Ishikawa (cell line): Measurements from ENCODE around the gene CBY1.

ENCODE experiments used
- CEBPB ChIP-seq: IDR thresholded peaks from 2 replicates; pipeline ENCODE4 v1.6.1; 2012
- CREB1 ChIP-seq: IDR thresholded peaks from 2 replicates; pipeline ENCODE4 v1.6.1; 2012; ENCODE audit warnings: low read depth
- EGR1 ChIP-seq: IDR thresholded peaks from 2 replicates; pipeline ENCODE4 v1.6.1; 2012
- EP300 ChIP-seq: IDR thresholded peaks from 2 replicates; pipeline ENCODE4 v1.6.1; 2012; ENCODE audit warnings: borderline replicate concordance
- FOXM1 ChIP-seq: IDR thresholded peaks from 2 replicates; pipeline ENCODE4 v1.6.1; 2012; ENCODE audit warnings: low read depth, borderline replicate concordance
- MAX ChIP-seq: IDR thresholded peaks from 2 replicates; pipeline ENCODE4 v1.6.1; 2012
- NFIC ChIP-seq: IDR thresholded peaks from 2 replicates; pipeline ENCODE4 v1.6.1; 2012
- RAD21 ChIP-seq: IDR thresholded peaks from 2 replicates; pipeline ENCODE4 v1.6.1; 2012; ENCODE audit warnings: low read depth
- REST ChIP-seq: IDR thresholded peaks from 2 replicates; pipeline ENCODE4 v1.6.1; 2012; ENCODE audit warnings: low read depth, mild to moderate bottlenecking
- TAF1 ChIP-seq: IDR thresholded peaks from 2 replicates; pipeline ENCODE4 v1.6.1; 2012; ENCODE audit warnings: low read depth, mild to moderate bottlenecking
- TCF12 ChIP-seq: IDR thresholded peaks from 2 replicates; pipeline ENCODE4 v1.6.1; 2012; ENCODE audit warnings: low read depth
- TEAD4 ChIP-seq: IDR thresholded peaks from 2 replicates; pipeline ENCODE4 v1.6.1; 2012
- USF1 ChIP-seq: IDR thresholded peaks from 2 replicates; pipeline ENCODE4 v1.6.1; 2012
- YY1 ChIP-seq: IDR thresholded peaks from 2 replicates; pipeline ENCODE4 v1.6.1; 2012; ENCODE audit warnings: low read depth
- ZBTB7A ChIP-seq: IDR thresholded peaks from 2 replicates; pipeline ENCODE4 v1.6.1; 2012; ENCODE audit warnings: low read depth

The CBY1 gene

GRCh38 chr22:38717244-38717643, 60.8 kb downstream of the CBY1 start:
- TF ChIP-seq TEAD4 (no peak), REST (no peak), EGR1 (no peak), TCF12 (no peak), MAX (no peak)

GRCh38 chr22:38718414-38718813, 62.0 kb downstream of the CBY1 start:
- TF ChIP-seq CEBPB (no peak), MAX (no peak), USF1 (no peak), TCF12 (no peak), EP300 (no peak), REST (no peak), EGR1 (no peak), CREB1 (no peak)

GRCh38 chr22:38719196-38719595, 62.8 kb downstream of the CBY1 start:
- TF ChIP-seq CREB1: no peak
- no peak for TF ChIP-seq TEAD4
- no peak for TF ChIP-seq NFIC
- TF ChIP-seq CEBPB: no peak
- no peak for TF ChIP-seq USF1

GRCh38 chr22:38720350-38720749, 63.9 kb downstream of the CBY1 start:
- TF ChIP-seq EGR1 (no peak), ZBTB7A (no peak), TCF12 (no peak), REST (no peak), FOXM1 (no peak), EP300 (no peak), TEAD4 (no peak), CEBPB (no peak), MAX (no peak), YY1 (no peak), RAD21 (no peak), NFIC (no peak), CREB1 (no peak), USF1 (no peak), TAF1 (no peak)

- TF ChIP-seq TCF12 (no peak), NFIC (no peak), TEAD4 (no peak), EP300 (no peak), EGR1 (no peak), FOXM1 (no peak), TAF1 (no peak), REST (no peak), MAX (no peak), CREB1 (no peak)
These were observed 65.1 kb downstream of the CBY1 start for GRCh38 chr22:38721551-38721950.
